ENCODE measurements around the gene HOTAIR.

The HOTAIR gene

GRCh38 chr12:53968214-53969127 is 6.3 kb downstream of the HOTAIR start:
- ChIA-PET CTCF (interaction anchor here (0.6 to 0.7 kb wide), 4 partner anchors 24 to 224 kb away, joined by 3 to 4 read pairs (median 3); no protein-coding TSS in a partner anchor), POLR2A (ENCODE audit: low non-redundant PET) (no interaction called here)
- TF ChIP-seq CTCF (conservative IDR thresholded peaks at IDR 0.05; ENCODE audit: low read depth) = no peak
- no peak for DNase-seq (ENCODE audit: low spot score)
- H3K27ac ChIP-seq = no peak overlapping the region

GRCh38 chr12:53967421-53967925 is 7.3 kb downstream of the HOTAIR start:
- H3K27ac ChIP-seq = no peak overlapping the region
- ChIA-PET POLR2A (ENCODE audit: low non-redundant PET) (no interaction called here), CTCF (no interaction called here)
- no peak for DNase-seq (ENCODE audit: low spot score)
- TF ChIP-seq CTCF (conservative IDR thresholded peaks at IDR 0.05; ENCODE audit: low read depth) = no peak

- ChIA-PET POLR2A (ENCODE audit: low non-redundant PET) (no interaction called here), CTCF (interaction anchor here (0.7 to 1.0 kb wide), 2 partner anchors 18 to 1933 kb away, joined by 3 to 6 read pairs; no protein-coding TSS in a partner anchor)
- no peak for TF ChIP-seq CTCF (conservative IDR thresholded peaks at IDR 0.05; ENCODE audit: low read depth)
- DNase-seq (ENCODE audit: low spot score) = no peak
- H3K27ac ChIP-seq = no peak overlapping the region
These were observed 8.2 kb downstream of the HOTAIR start for GRCh38 chr12:53966385-53967133.

GRCh38 chr12:53966085-53966384 is 8.7 kb downstream of the HOTAIR start:
- no peak overlapping the region for H3K27ac ChIP-seq
- ChIA-PET POLR2A (ENCODE audit: low non-redundant PET) (no interaction called here), CTCF (interaction anchor here (0.7 to 1.4 kb wide), 3 partner anchors 19 to 1933 kb away, joined by 3 to 6 read pairs (median 3); no protein-coding TSS in a partner anchor)
- no peak for TF ChIP-seq CTCF (conservative IDR thresholded peaks at IDR 0.05; ENCODE audit: low read depth)
- DNase-seq (ENCODE audit: low spot score) = no peak

- ChIA-PET CTCF (interaction anchor here (1.0 to 1.4 kb wide), 3 partner anchors 19 to 219 kb away, joined by 3 to 6 read pairs (median 3); partner anchors contain the start of gene HOXC10), POLR2A (ENCODE audit: low non-redundant PET) (no interaction called here)
- no peak for TF ChIP-seq CTCF (conservative IDR thresholded peaks at IDR 0.05; ENCODE audit: low read depth)
- H3K27ac ChIP-seq = no peak overlapping the region
- DNase-seq (ENCODE audit: low spot score) = no peak
These were observed 9.3 kb downstream of the HOTAIR start for GRCh38 chr12:53965281-53966084.

- ChIA-PET CTCF (interaction anchor here (0.6 to 1.3 kb wide), 2 partner anchors 21 to 40 kb away, joined by 4 to 6 read pairs; partner anchors contain the start of gene HOXC10), POLR2A (ENCODE audit: low non-redundant PET) (no interaction called here)
- no peak overlapping the region for H3K27ac ChIP-seq
- no peak for DNase-seq (ENCODE audit: low spot score)
- TF ChIP-seq CTCF (conservative IDR thresholded peaks at IDR 0.05; ENCODE audit: low read depth) = no peak
These were observed 10.4 kb downstream of the HOTAIR start for GRCh38 chr12:53964315-53964713.
